Measurements from ENCODE around the gene CST7. TPM values are rescaled to one million over a fixed set of nuclear protein-coding genes. Genes with fewer than 3 reads are reported as not detected.

The CST7 gene, protein sequence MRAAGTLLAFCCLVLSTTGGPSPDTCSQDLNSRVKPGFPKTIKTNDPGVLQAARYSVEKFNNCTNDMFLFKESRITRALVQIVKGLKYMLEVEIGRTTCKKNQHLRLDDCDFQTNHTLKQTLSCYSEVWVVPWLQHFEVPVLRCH
- total RNA-seq (2022; extraction: Qiagen RNA extraction; ENCODE audit: low read depth), result not detected in 5 replicates

GRCh38 chr20:24948939-24949679, at the start of gene CST7:
Gene CST7, plus strand, starts transcription at chr20:24949269. Its CDS starts 237 bp downstream, at chr20:24949506.

DNA sequence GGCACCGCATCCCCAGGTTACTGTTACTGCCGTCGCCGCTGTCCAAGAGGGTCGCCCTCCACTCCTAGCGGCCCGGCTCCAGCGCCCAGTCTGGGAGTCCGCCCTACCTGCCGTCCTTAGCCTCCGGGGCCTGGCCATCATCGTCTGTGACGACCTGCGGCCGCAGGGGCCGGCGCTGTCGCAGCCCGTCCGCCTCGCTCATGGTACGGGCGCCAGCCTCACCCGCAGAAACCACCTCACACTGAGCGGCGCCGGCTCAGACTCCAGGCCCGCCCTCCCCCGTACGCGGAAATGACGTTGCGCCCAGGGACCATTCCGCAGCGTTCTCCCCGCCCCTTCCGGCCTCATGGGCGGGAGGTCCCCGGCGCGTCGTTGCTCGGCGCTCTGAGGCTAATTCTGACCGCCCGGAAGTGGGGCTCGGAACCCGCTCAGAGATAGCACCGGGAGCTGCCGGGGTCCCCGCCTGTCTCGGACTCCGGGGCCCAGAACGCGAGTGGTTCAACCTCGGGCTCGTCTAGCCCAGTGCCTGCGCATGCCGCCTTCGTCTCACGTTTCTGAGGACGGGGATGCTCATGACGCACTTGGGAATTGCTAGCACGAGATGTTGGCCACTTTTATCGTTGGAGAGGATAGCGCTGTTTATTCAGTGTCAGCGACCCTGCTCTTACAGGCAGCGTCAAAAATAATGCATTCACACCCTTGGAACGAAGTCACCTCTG, 43.6 kb downstream of the CST7 start, which contains the start of gene APMAP:
Gene APMAP (minus strand): TSS at position 265 of the 719 bp plus-strand sequence. CDS start 63 bp downstream, at position 202.

Other genes starting within 250 kb of the CST7 start
- 145 to 165 TPM (median 161 TPM) in 5 replicates for gene APMAP, start 43.5 kb downstream of the CST7 start, total RNA-seq (2022; extraction: Qiagen RNA extraction; ENCODE audit: low read depth)
- 7.8 to 11.9 TPM (median 11.7 TPM) in 5 replicates for gene ACSS1, start 108.9 kb downstream of the CST7 start, total RNA-seq (2022; extraction: Qiagen RNA extraction; ENCODE audit: low read depth)
- 0.49 to 0.90 TPM (median 0.77 TPM) in 5 replicates for gene VSX1, start 132.9 kb downstream of the CST7 start, total RNA-seq (2022; extraction: Qiagen RNA extraction; ENCODE audit: low read depth)
- 85.1 to 107 TPM (median 101 TPM) in 5 replicates for gene ENTPD6, start 246.4 kb downstream of the CST7 start, total RNA-seq (2022; extraction: Qiagen RNA extraction; ENCODE audit: low read depth)